Thyroid gland (tissue), 4 donors: ENCODE measurements around the gene TRAPPC2B. TPM values are rescaled to one million over a fixed set of nuclear protein-coding genes. Genes with fewer than 3 reads are reported as not detected.

Experiments
- DNase-seq, 2 donors: peaks; one replicate each; pipeline ENCODE4 v3.0.0-alpha.2; 2019
- H3K27ac ChIP-seq, 3 donors: fragments of 200-600 bp; sonication (generic); 1 replicate in 2 of 3; 2 replicates in 1 of 3; pipeline ENCODE4 v1.5.1; 2016 to 2019; ENCODE audit warnings: mild to moderate bottlenecking in 1 of 3, moderate library complexity in 1 of 3
- H3K27me3 ChIP-seq: fragments of 200-600 bp; sonication (generic); one replicate; pipeline ENCODE4 v1.5.1; 2019
- H3K36me3 ChIP-seq, 2 donors: fragments of 200-600 bp; sonication (generic); one replicate each; pipeline ENCODE4 v1.5.1; 2016 to 2019
- H3K4me1 ChIP-seq, 2 donors: fragments of 200-600 bp; sonication (generic); one replicate each; pipeline ENCODE4 v1.5.1; 2017 to 2019
- H3K4me3 ChIP-seq, 3 donors: fragments of 200-600 bp; sonication (generic); replicated peaks in 1 of 3; 1 replicate in 2 of 3; 2 replicates in 1 of 3; pipeline ENCODE4 v1.5.1; 2016; ENCODE audit warnings: mild to moderate bottlenecking in 1 of 3
- H3K9me3 ChIP-seq: fragments of 200-600 bp; sonication (generic); one replicate; pipeline ENCODE4 v1.5.1; 2017
- CTCF ChIP-seq, 6 experiments: fragments of 200-600 bp in 3 of 6; fragments of 450-650 bp in 3 of 6; sonication (generic) in 3 of 6; IDR thresholded peaks; one replicate each; pipeline ENCODE4 v1.5.1; 2016 to 2019; ENCODE audit warnings: antibody characterized with exemption in 6 of 6, mild to moderate bottlenecking in 2 of 6, inconsistent platforms in 1 of 6, moderate library complexity in 1 of 6
- POLR2A ChIP-seq, 2 donors: fragments of 450-650 bp; IDR thresholded peaks; one replicate each; pipeline ENCODE4 v1.6.1; 2017; ENCODE audit warnings: antibody characterized with exemption in 2 of 2, mild to moderate bottlenecking in 2 of 2, moderate library complexity in 1 of 2
- WGBS, 2 donors: methylation state at CpG; one replicate each; pipeline ENCODE4 v1.1.5; 2017; 5-methylcytosine and 5-hydroxymethylcytosine counted together
- intact Hi-C: fragments of 100-400 bp; cut with DNase I; formaldehyde crosslinking; loops from one replicate; pipeline ENCODE4 v1.15.1; 2023
- total RNA-seq, 4 donors: library from RNA; depleted of rRNA; stranded (reverse); fragments of >200 nt; gene quantifications; one replicate each; pipeline ENCODE4 v1.2.3, GENCODE V29; 2016

Gene TRAPPC2B
- total RNA-seq, 4 donors from 2014 or later, result 8.7 to 38.3 (median 23.0) TPM

GRCh38 chr19:57334191-57334590 lies 29.2 kb upstream of the TRAPPC2B start:
- Histone ChIP-seq H3K27me3 (no peaks in the 10 kb centered on the region), H3K36me3 (peaks cover 1 to 2% of the 10 kb centered on the region in 2 donors), H3K27ac (no peak overlapping the region), H3K4me3 (no peak overlapping the region), H3K9me3 (no peaks in the 10 kb centered on the region), H3K4me1 (no peaks in the 10 kb centered on the region)
- TF ChIP-seq POLR2A (IDR thresholded peaks at IDR 0.05) (no peak), CTCF (IDR thresholded peaks at IDR 0.05) (no peak)
- intact Hi-C loops, result no loop called here
- no peak for DNase-seq
- WGBS, 2 donors, result 91 to 92% methylated on average over 4 of the region's 4 CpGs

GRCh38 chr19:57338877-57339276 lies 24.5 kb upstream of the TRAPPC2B start:
- intact Hi-C loops, result no loop called here
- Histone ChIP-seq H3K27me3 (no peaks in the 10 kb centered on the region), H3K4me3 (no peak overlapping the region), H3K27ac (no peak overlapping the region), H3K36me3 (no peaks in the 10 kb centered on the region), H3K9me3 (no peaks in the 10 kb centered on the region), H3K4me1 (no peaks in the 10 kb centered on the region)
- 69 to 72% methylated on average over 3 of the region's 3 CpGs for WGBS, 2 donors
- no peak for TF ChIP-seq POLR2A (IDR thresholded peaks at IDR 0.05)
- DNase-seq, result no peak

GRCh38 chr19:57342582-57342981 lies 20.8 kb upstream of the TRAPPC2B start:
- H3K9me3 ChIP-seq, result no peaks in the 10 kb centered on the region
- TF ChIP-seq POLR2A (IDR thresholded peaks at IDR 0.05) (no peak), CTCF (IDR thresholded peaks at IDR 0.05) (no peak)
- no peaks in the 10 kb centered on the region for H3K4me1 ChIP-seq
- no peaks in the 10 kb centered on the region for H3K36me3 ChIP-seq
- intact Hi-C loops, result no loop called here
- no peak for DNase-seq
- 76 to 78% methylated on average over 6 of the region's 6 CpGs for WGBS, 2 donors
- no peak overlapping the region for H3K27ac ChIP-seq
- no peaks in the 10 kb centered on the region for H3K27me3 ChIP-seq
- no peak overlapping the region for H3K4me3 ChIP-seq

- Histone ChIP-seq H3K27me3 (no peaks in the 10 kb centered on the region), H3K9me3 (no peaks in the 10 kb centered on the region)
Measured at GRCh38 chr19:57348136-57348535, 15.2 kb upstream of the TRAPPC2B start.

GRCh38 chr19:57350877-57351805 lies 12.2 kb upstream of the TRAPPC2B start, which contains the start of gene ZNF304:
ZNF304 (plus strand) TSS chr19:57351271; CDS start chr19:57351665, 394 bp downstream.
- Histone ChIP-seq H3K27ac (peak within 1 kb of the TSS; percentile 19 to 74 (median 65)), H3K36me3 (peaks cover 18 to 22% of the 10 kb centered on the region in 2 donors), H3K4me1 (peaks cover 7 to 14% of the 10 kb centered on the region in 2 donors), H3K9me3 (no peaks in the 10 kb centered on the region), H3K4me3 (peak within 1 kb of the TSS; percentile 82 to 98 (median 85)), H3K27me3 (no peaks in the 10 kb centered on the region)
- DNase-seq, result peak; percentile 95
- TF ChIP-seq CTCF (IDR thresholded peaks at IDR 0.05) (no peak), POLR2A (IDR thresholded peaks at IDR 0.05) (peak in 1 of 2 donors; percentile 32)
- 2 to 4% methylated on average over 26 to 31 of the region's 57 CpGs for WGBS, 2 donors
- intact Hi-C loops, result no loop called here

More at GRCh38 chr19:57348136-57348535, 15.2 kb upstream of the TRAPPC2B start:
- no peak overlapping the region for H3K27ac ChIP-seq
- WGBS, 2 donors, result 70 to 79% methylated on average over 3 of the region's 3 CpGs
- H3K36me3 ChIP-seq, result no peaks in the 10 kb centered on the region
- DNase-seq, result no peak
- peaks cover 7 to 11% of the 10 kb centered on the region in 2 donors for H3K4me1 ChIP-seq
- TF ChIP-seq POLR2A (IDR thresholded peaks at IDR 0.05), result no peak
- no peak for TF ChIP-seq CTCF (IDR thresholded peaks at IDR 0.05)
- H3K4me3 ChIP-seq, result no peak overlapping the region
- intact Hi-C loops, result no loop called here
